ENCODE measurements around the gene NRTN. TPM values are rescaled to one million over a fixed set of nuclear protein-coding genes. Genes with fewer than 3 reads are reported as not detected.

Gene NRTN
- total RNA-seq, 1 experiment from 2014 or later: 3.9 TPM

- Histone ChIP-seq H3F3A (ENCODE audit: low read length, unreplicated experiment) (no peaks in the 10 kb centered on the region), H3K36me3 (ENCODE audit: low read depth, low read length) (no peaks in the 10 kb centered on the region), H3K4me3 (ENCODE audit: low read length) (no peak overlapping the region), H3K4me2 (ENCODE audit: low read length) (no peak overlapping the region), H3K79me2 (ENCODE audit: low read length) (no peaks in the 10 kb centered on the region), H3K9ac (ENCODE audit: low read length) (no peak overlapping the region), H3K9me3 (ENCODE audit: low read length) (no peaks in the 10 kb centered on the region), H3K27ac (ENCODE audit: low read length) (no peak overlapping the region), H3K27me3 (ENCODE audit: low read length) (no peaks in the 10 kb centered on the region), H3K9me2 (replicated peaks; ENCODE audit: low read length) (no peaks in the 10 kb centered on the region), H3K4me1 (ENCODE audit: insufficient read depth, low read length) (peaks cover 6% of the 10 kb centered on the region; the same call in 1 of the 2 replicates), H4K20me1 (ENCODE audit: low read length) (no peaks in the 10 kb centered on the region), H2AFZ (ENCODE audit: low read length) (no peak overlapping the region)
- ATAC-seq (no peak), DNase-seq (no peak)
- TF ChIP-seq, protein P1, sequence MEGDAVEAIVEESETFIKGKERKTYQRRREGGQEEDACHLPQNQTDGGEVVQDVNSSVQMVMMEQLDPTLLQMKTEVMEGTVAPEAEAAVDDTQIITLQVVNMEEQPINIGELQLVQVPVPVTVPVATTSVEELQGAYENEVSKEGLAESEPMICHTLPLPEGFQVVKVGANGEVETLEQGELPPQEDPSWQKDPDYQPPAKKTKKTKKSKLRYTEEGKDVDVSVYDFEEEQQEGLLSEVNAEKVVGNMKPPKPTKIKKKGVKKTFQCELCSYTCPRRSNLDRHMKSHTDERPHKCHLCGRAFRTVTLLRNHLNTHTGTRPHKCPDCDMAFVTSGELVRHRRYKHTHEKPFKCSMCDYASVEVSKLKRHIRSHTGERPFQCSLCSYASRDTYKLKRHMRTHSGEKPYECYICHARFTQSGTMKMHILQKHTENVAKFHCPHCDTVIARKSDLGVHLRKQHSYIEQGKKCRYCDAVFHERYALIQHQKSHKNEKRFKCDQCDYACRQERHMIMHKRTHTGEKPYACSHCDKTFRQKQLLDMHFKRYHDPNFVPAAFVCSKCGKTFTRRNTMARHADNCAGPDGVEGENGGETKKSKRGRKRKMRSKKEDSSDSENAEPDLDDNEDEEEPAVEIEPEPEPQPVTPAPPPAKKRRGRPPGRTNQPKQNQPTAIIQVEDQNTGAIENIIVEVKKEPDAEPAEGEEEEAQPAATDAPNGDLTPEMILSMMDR (conservative IDR thresholded peaks at IDR 0.05; ENCODE audit: low read depth, low read length): no peak
- TF ChIP-seq EZH2phosphoT487 (IDR thresholded peaks at IDR 0.05; ENCODE audit: borderline replicate concordance, low read length): no peak
- TF ChIP-seq EZH2 (IDR thresholded peaks at IDR 0.05; ENCODE audit: low read length, unreplicated experiment): no peak
- intact Hi-C loops (cut with micrococcal nuclease): no loop called here
- no TSS peak for BruUV-seq (replicated peaks)
- POLR2A ChIA-PET (ENCODE audit: unreplicated experiment): no interaction called here
- CTCF ChIA-PET: interaction anchor here (0.6 kb wide), 1 partner anchor 81 kb away, joined by 7 read pairs; no protein-coding TSS in a partner anchor
Observed at GRCh38 chr19:5809053-5809452, 4.2 kb downstream of the NRTN start.

GRCh38 chr19:5809469-5809868, 4.6 kb downstream of the NRTN start:
- no peak for ATAC-seq

GRCh38 chr19:5811117-5811516, 6.2 kb downstream of the NRTN start:
- Histone ChIP-seq H3K27me3 (ENCODE audit: low read length) (no peaks in the 10 kb centered on the region), H3F3A (ENCODE audit: low read length, unreplicated experiment) (no peaks in the 10 kb centered on the region), H3K9me2 (replicated peaks; ENCODE audit: low read length) (no peaks in the 10 kb centered on the region), H3K4me1 (ENCODE audit: insufficient read depth, low read length) (no peaks in the 10 kb centered on the region), H3K4me2 (ENCODE audit: low read length) (no peak overlapping the region), H3K27ac (ENCODE audit: low read length) (no peak overlapping the region), H3K9ac (ENCODE audit: low read length) (no peak overlapping the region), H2AFZ (ENCODE audit: low read length) (no peak overlapping the region), H3K79me2 (ENCODE audit: low read length) (no peaks in the 10 kb centered on the region), H3K4me3 (ENCODE audit: low read length) (no peak overlapping the region), H3K36me3 (ENCODE audit: low read depth, low read length) (no peaks in the 10 kb centered on the region), H3K9me3 (ENCODE audit: low read length) (no peaks in the 10 kb centered on the region), H4K20me1 (ENCODE audit: low read length) (no peaks in the 10 kb centered on the region)
- no peak for ATAC-seq
- no TSS peak for BruUV-seq (replicated peaks)
- no peak for DNase-seq
- TF ChIP-seq EZH2 (IDR thresholded peaks at IDR 0.05; ENCODE audit: low read length, unreplicated experiment) (no peak), EZH2phosphoT487 (IDR thresholded peaks at IDR 0.05; ENCODE audit: borderline replicate concordance, low read length) (no peak)
- TF ChIP-seq, protein P1 (conservative IDR thresholded peaks at IDR 0.05; ENCODE audit: low read depth, low read length): no peak
- ChIA-PET POLR2A (ENCODE audit: unreplicated experiment) (no interaction called here), CTCF (no interaction called here)
- intact Hi-C loops (cut with micrococcal nuclease): no loop called here

More at GRCh38 chr19:5809469-5809868, 4.6 kb downstream of the NRTN start:
- Histone ChIP-seq H3K9ac (ENCODE audit: low read length) (no peak overlapping the region), H2AFZ (ENCODE audit: low read length) (no peak overlapping the region), H3K79me2 (ENCODE audit: low read length) (no peaks in the 10 kb centered on the region), H3K36me3 (ENCODE audit: low read depth, low read length) (no peaks in the 10 kb centered on the region), H3K27ac (ENCODE audit: low read length) (no peak overlapping the region), H3K4me2 (ENCODE audit: low read length) (no peak overlapping the region), H3K27me3 (ENCODE audit: low read length) (no peaks in the 10 kb centered on the region), H3K4me3 (ENCODE audit: low read length) (no peak overlapping the region), H3F3A (ENCODE audit: low read length, unreplicated experiment) (no peaks in the 10 kb centered on the region), H3K4me1 (ENCODE audit: insufficient read depth, low read length) (peaks cover 2% of the 10 kb centered on the region; the same call in 1 of the 2 replicates), H4K20me1 (ENCODE audit: low read length) (no peaks in the 10 kb centered on the region), H3K9me2 (replicated peaks; ENCODE audit: low read length) (no peaks in the 10 kb centered on the region), H3K9me3 (ENCODE audit: low read length) (no peaks in the 10 kb centered on the region)
- no peak for DNase-seq
- ChIA-PET POLR2A (ENCODE audit: unreplicated experiment) (no interaction called here), CTCF (no interaction called here)
- BruUV-seq (replicated peaks): no TSS peak
- intact Hi-C loops (cut with micrococcal nuclease): no loop called here
- TF ChIP-seq EZH2 (IDR thresholded peaks at IDR 0.05; ENCODE audit: low read length, unreplicated experiment) (no peak), EZH2phosphoT487 (IDR thresholded peaks at IDR 0.05; ENCODE audit: borderline replicate concordance, low read length) (no peak)
- TF ChIP-seq, protein P1 (conservative IDR thresholded peaks at IDR 0.05; ENCODE audit: low read depth, low read length): no peak
